HL-60 (cell line): ENCODE results near the gene FEM1A.
A peak's percentile ranks its signal among the peaks of the same experiment; 100 is the strongest.

Experiments used
- DNase-seq, 2 experiments: peaks; one replicate each; pipeline ENCODE4 v3.0.0-alpha.2; 2010 to 2020; ENCODE audit warnings: low read depth in 1 of 2, low spot score in 1 of 2
- H3K27ac ChIP-seq: fragments of 250-450 bp; sonication (Bioruptor Pico); replicated peaks from 2 replicates; pipeline ENCODE4 v1.5.1; 2020; ENCODE audit warnings: mild to moderate bottlenecking, moderate library complexity
- H3K27me3 ChIP-seq: fragments of 250-450 bp; sonication (Bioruptor Pico); 2 replicates; pipeline ENCODE4 v1.5.1; 2021; ENCODE audit warnings: mild to moderate bottlenecking, moderate library complexity; ENCODE audit not compliant: insufficient read depth, poor library complexity, severe bottlenecking
- H3K4me3 ChIP-seq: replicated peaks from 2 replicates; pipeline ENCODE4 v1.5.1; 2011; ENCODE audit warnings: mild to moderate bottlenecking, control low read depth, low read length; ENCODE audit not compliant: insufficient read depth
- GABPA ChIP-seq: IDR thresholded peaks from 2 replicates; pipeline ENCODE4 v1.6.1; 2012; ENCODE audit warnings: low read depth
- POLR2AphosphoS5 ChIP-seq: IDR thresholded peaks from 2 replicates; pipeline ENCODE4 v1.6.1; 2012; ENCODE audit warnings: low read depth
- SPI1 ChIP-seq: IDR thresholded peaks from 2 replicates; pipeline ENCODE4 v1.6.1; 2012; ENCODE audit warnings: low read depth, mild to moderate bottlenecking, borderline replicate concordance
- TF ChIP-seq, protein P1 (sequence below): IDR thresholded peaks from one replicate; pipeline ENCODE4 v1.5.1; 2011; ENCODE audit warnings: low read length, control low read depth, inconsistent platforms; ENCODE audit not compliant: insufficient read depth
- TF ChIP-seq, protein P2 (sequence below): IDR thresholded peaks from 2 replicates; pipeline ENCODE4 v1.6.1; 2012; ENCODE audit warnings: low read depth; ENCODE audit not compliant: insufficient replicate concordance

The FEM1A gene

DNA sequence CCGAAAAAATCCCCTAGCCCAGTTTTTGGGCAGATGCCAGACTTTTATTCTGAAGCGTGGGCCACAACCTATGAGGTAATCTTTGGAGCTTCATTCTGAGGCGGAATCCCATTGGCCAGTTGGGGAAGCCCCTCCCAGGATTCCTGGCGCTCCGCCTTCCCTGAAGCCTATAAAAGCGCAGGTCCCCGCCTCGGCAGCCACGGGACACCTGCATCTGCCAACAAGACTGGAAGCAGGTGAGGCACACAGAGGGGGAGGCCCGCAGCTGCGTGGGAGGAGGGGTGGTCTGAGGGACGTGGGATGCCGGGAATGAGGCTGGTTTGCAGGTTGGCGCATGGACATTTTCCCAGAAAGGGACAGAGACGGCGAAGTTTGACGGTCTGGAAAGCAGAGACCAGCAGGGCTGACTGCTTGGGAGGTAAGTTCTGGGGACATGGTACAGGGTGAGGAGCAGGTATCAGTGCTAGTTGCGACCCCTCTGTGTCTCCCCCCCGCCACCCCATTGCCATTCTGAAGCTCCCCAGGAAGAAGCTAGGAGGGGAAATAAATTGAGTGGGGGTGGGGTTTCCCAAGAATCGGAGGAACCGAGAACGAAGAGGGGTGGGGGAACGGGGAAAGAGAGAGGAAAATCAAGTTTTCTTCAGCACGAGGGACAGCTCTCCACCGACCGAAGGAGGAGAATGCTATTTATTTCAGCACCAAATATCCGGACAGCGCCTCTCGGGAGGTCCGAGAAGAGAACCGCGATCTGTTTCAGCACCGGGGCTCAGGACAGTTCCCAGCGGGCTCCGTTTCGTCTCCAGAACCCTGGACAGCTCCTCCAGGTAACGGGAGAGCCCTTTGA lies 22.4 kb upstream of the FEM1A start:
- peak; percentile 61 to 76 for DNase-seq

DNA sequence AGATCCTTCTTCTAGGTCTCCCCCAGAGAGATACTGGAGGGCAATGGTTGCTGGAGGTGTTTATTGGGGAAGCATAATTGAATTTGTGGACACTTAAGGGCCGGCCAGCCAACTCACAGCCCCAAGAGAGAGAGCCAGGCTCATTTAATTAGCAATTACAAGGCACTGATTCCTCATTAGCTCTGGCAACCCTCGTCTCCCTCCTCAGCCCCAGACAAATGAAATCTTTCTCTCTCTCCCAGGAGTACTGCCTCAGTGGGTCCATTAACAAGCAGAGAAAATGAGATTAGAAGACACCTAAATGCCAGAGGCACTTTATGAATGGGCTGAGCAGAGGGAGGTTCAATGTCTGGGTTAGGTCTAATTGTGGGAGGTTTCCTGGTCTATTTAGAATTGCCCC lies 19.0 kb upstream of the FEM1A start:
- no peaks in the 10 kb centered on the region for H3K27me3 ChIP-seq
- TF ChIP-seq POLR2AphosphoS5: no peak
- TF ChIP-seq, protein P1, sequence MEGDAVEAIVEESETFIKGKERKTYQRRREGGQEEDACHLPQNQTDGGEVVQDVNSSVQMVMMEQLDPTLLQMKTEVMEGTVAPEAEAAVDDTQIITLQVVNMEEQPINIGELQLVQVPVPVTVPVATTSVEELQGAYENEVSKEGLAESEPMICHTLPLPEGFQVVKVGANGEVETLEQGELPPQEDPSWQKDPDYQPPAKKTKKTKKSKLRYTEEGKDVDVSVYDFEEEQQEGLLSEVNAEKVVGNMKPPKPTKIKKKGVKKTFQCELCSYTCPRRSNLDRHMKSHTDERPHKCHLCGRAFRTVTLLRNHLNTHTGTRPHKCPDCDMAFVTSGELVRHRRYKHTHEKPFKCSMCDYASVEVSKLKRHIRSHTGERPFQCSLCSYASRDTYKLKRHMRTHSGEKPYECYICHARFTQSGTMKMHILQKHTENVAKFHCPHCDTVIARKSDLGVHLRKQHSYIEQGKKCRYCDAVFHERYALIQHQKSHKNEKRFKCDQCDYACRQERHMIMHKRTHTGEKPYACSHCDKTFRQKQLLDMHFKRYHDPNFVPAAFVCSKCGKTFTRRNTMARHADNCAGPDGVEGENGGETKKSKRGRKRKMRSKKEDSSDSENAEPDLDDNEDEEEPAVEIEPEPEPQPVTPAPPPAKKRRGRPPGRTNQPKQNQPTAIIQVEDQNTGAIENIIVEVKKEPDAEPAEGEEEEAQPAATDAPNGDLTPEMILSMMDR: no peak
- TF ChIP-seq, protein P2, sequence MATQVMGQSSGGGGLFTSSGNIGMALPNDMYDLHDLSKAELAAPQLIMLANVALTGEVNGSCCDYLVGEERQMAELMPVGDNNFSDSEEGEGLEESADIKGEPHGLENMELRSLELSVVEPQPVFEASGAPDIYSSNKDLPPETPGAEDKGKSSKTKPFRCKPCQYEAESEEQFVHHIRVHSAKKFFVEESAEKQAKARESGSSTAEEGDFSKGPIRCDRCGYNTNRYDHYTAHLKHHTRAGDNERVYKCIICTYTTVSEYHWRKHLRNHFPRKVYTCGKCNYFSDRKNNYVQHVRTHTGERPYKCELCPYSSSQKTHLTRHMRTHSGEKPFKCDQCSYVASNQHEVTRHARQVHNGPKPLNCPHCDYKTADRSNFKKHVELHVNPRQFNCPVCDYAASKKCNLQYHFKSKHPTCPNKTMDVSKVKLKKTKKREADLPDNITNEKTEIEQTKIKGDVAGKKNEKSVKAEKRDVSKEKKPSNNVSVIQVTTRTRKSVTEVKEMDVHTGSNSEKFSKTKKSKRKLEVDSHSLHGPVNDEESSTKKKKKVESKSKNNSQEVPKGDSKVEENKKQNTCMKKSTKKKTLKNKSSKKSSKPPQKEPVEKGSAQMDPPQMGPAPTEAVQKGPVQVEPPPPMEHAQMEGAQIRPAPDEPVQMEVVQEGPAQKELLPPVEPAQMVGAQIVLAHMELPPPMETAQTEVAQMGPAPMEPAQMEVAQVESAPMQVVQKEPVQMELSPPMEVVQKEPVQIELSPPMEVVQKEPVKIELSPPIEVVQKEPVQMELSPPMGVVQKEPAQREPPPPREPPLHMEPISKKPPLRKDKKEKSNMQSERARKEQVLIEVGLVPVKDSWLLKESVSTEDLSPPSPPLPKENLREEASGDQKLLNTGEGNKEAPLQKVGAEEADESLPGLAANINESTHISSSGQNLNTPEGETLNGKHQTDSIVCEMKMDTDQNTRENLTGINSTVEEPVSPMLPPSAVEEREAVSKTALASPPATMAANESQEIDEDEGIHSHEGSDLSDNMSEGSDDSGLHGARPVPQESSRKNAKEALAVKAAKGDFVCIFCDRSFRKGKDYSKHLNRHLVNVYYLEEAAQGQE: no peak
- TF ChIP-seq SPI1: no peak
- no peak for TF ChIP-seq GABPA
- H3K4me3 ChIP-seq: no peak overlapping the region
- H3K27ac ChIP-seq: no peak overlapping the region
- no peak for DNase-seq

More for the DNA sequence above, 22.4 kb upstream of the FEM1A start:
- H3K27ac ChIP-seq: no peak overlapping the region
- H3K27me3 ChIP-seq: no peaks in the 10 kb centered on the region
- H3K4me3 ChIP-seq: no peak overlapping the region
- TF ChIP-seq POLR2AphosphoS5 (no peak), GABPA (no peak), SPI1 (no peak)
- TF ChIP-seq, protein P2: peak; percentile 98
- TF ChIP-seq, protein P1: no peak

DNA sequence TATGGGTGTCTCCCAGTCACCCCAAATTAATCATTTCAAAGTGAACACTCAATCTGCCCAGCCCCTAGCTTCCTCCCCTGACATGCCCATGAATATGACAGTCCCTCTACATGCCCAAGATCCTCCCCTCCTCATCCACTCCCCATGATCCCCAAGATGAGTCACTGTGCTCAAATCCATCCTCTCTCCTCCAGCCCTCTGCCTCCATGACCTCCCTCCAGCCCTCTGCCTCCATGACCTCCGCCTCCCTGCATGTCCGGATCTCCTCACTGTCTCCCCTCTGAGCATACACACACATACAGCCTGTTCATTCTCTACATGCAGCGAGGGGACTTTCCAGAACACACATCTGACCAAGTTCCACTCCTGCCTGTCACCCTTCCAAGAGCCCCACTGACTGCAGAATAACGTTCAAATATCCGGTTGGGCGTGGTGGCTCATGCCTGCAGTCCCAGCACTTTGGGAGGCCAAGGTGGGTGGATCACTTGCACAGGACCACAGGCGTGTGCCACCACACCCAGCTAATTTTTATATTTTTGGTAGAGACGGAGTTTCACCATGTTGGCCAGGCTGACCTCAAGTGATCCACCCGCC lies 18.4 kb upstream of the FEM1A start:
- no peak for DNase-seq

More for the DNA sequence above, 18.4 kb upstream of the FEM1A start:
- Histone ChIP-seq H3K4me3 (no peak overlapping the region), H3K27ac (no peak overlapping the region), H3K27me3 (no peaks in the 10 kb centered on the region)
- no peak for TF ChIP-seq SPI1
- TF ChIP-seq GABPA: no peak
- TF ChIP-seq POLR2AphosphoS5: no peak
- TF ChIP-seq, protein P2: no peak
- TF ChIP-seq, protein P1: no peak
